Epithelial cell of esophagus (primary cell): Measurements from ENCODE around the gene C5.

Experiments used
- DNase-seq: peaks from one replicate; pipeline ENCODE4 v3.0.0; 2010; ENCODE audit warnings: low read depth
- H3K4me3 ChIP-seq: 2 replicates; pipeline ENCODE4 v1.5.1; 2011; ENCODE audit warnings: mild to moderate bottlenecking, low read length, control low read depth
- CTCF ChIP-seq: IDR thresholded peaks from 2 replicates; pipeline ENCODE4 v1.5.1; 2011; ENCODE audit warnings: low read depth, mild to moderate bottlenecking, low read length, control low read depth, inconsistent platforms; ENCODE audit not compliant: insufficient read depth; ENCODE audit errors: missing control alignments

C5 gene

GRCh38 chr9:120927269-120928014, 122.6 kb downstream of the C5 start:
- H3K4me3 ChIP-seq = no peak overlapping the region
- no peak for TF ChIP-seq CTCF
- no peak for DNase-seq

- no peak for TF ChIP-seq CTCF
- no peak within 1 kb of the TSS for H3K4me3 ChIP-seq
- DNase-seq = no peak
Measured at GRCh38 chr9:120926397-120926928, 123.6 kb downstream of the C5 start, which contains the start of gene TRAF1. TRAF1 (minus strand) TSS chr9:120926796; CDS start chr9:120926075, 721 bp downstream.

- TF ChIP-seq CTCF = no peak
- DNase-seq = peak; percentile 78
- H3K4me3 ChIP-seq = no peak overlapping the region
Measured at GRCh38 chr9:120925535-120926396, 124.3 kb downstream of the C5 start.

GRCh38 chr9:120924698-120925534, 125.2 kb downstream of the C5 start:
- H3K4me3 ChIP-seq = no peak overlapping the region
- no peak for TF ChIP-seq CTCF
- DNase-seq = no peak

GRCh38 chr9:120923620-120924328, 126.3 kb downstream of the C5 start:
- no peak for TF ChIP-seq CTCF
- no peak overlapping the region for H3K4me3 ChIP-seq
- DNase-seq = no peak
